GM12878 (cell line): ENCODE data around the gene CUEDC1. TPM values are rescaled to one million over a fixed set of nuclear protein-coding genes. Genes with fewer than 3 reads are reported as not detected.

Source experiments
- ATAC-seq: fragments of 200-7000 bp; cut with Tn5 transposase; 3 replicates; pipeline ENCODE4 v1.9.1; 2020; ENCODE audit warnings: mild to moderate bottlenecking, moderate library complexity
- BruUV-seq: library from RNA; stranded (reverse); fragments of 400-500 nt; replicated peaks from 2 replicates; lab custom pipeline; 2021; lab: Mats Ljungman, UMichigan
- CTCF ChIA-PET: fragments of 300-600 bp; sonication (Branson Sonifier 250); formaldehyde crosslinking; extraction: SDS; loops from one replicate; lab custom pipeline; 2021; ENCODE audit warnings: inconsistent platforms; lab: Yijun Ruan, JAX
- POLR2A ChIA-PET: fragments of 350-600 bp; formaldehyde crosslinking; extraction: SDS; loops from one replicate; lab custom pipeline; 2021; ENCODE audit warnings: inconsistent platforms; lab: Charles Lee
- RAD21 ChIA-PET: fragments of 300-600 bp; sonication (Branson Sonifier 250); formaldehyde crosslinking; loops from one replicate; lab custom pipeline; 2023; ENCODE audit warnings: antibody characterized with exemption; ENCODE audit not compliant: unreplicated experiment; lab: Charles Lee
- SMC1A ChIA-PET: fragments of 300-600 bp; sonication (Branson Sonifier 250); formaldehyde crosslinking; loops from one replicate; lab custom pipeline; 2023; ENCODE audit not compliant: unreplicated experiment, uncharacterized antibody; lab: Charles Lee
- DNase-seq: peaks from one replicate; pipeline ENCODE4 v3.0.0-alpha.2; 2011; ENCODE audit warnings: low read depth, low spot score
- FAIRE-seq: peaks from 3 replicates; lab custom pipeline; 2011; peaks lifted over from hg19 to GRCh38; lab: Jason Lieb, UNC
- H2AFZ ChIP-seq: 2 replicates; pipeline ENCODE4 v1.6.0; 2011; ENCODE audit warnings: low read depth, low read length, control low read depth; ENCODE audit not compliant: control insufficient read depth
- H3K27ac ChIP-seq: 2 replicates; pipeline ENCODE4 v1.5.1; 2011; ENCODE audit warnings: control low read depth; ENCODE audit not compliant: control insufficient read depth, insufficient read depth
- H3K27me3 ChIP-seq, 2 experiments: replicated peaks in 1 of 2; 2 replicates each; pipeline versions ENCODE4 v1.6.0 to v1.6.1; 2011; ENCODE audit warnings: low read length in 1 of 2; ENCODE audit not compliant: control insufficient read depth in 2 of 2, insufficient read depth in 2 of 2
- H3K36me3 ChIP-seq, 2 experiments: 2 replicates each; pipeline ENCODE4 v1.5.1; 2011; ENCODE audit warnings: low read length in 1 of 2; ENCODE audit not compliant: control insufficient read depth in 2 of 2, insufficient read depth in 2 of 2
- H3K4me1 ChIP-seq: 2 replicates; pipeline ENCODE4 v1.6.1; 2011; ENCODE audit warnings: mild to moderate bottlenecking, low read length, moderate library complexity, mixed read lengths; ENCODE audit not compliant: control insufficient read depth, insufficient read depth
- H3K4me2 ChIP-seq: 2 replicates; pipeline ENCODE4 v1.6.0; 2011; ENCODE audit warnings: control low read depth; ENCODE audit not compliant: control insufficient read depth, insufficient read depth
- H3K4me3 ChIP-seq: fragments of 200-600 bp; sonication (generic); 2 replicates; pipeline ENCODE4 v1.5.1; 2016
- H3K79me2 ChIP-seq: 2 replicates; pipeline ENCODE4 v1.6.0; 2011; ENCODE audit warnings: low read length; ENCODE audit not compliant: control insufficient read depth, insufficient read depth
- H3K9ac ChIP-seq: 2 replicates; pipeline ENCODE4 v1.8.0; 2011; ENCODE audit warnings: low read length, control low read depth, mixed read lengths; ENCODE audit not compliant: control insufficient read depth, insufficient read depth
- H3K9me3 ChIP-seq: replicated peaks from 3 replicates; pipeline ENCODE4 v1.5.1; 2011; ENCODE audit warnings: mild to moderate bottlenecking, low read length; ENCODE audit not compliant: control insufficient read depth, insufficient read depth
- H4K20me1 ChIP-seq: 2 replicates; pipeline ENCODE4 v1.6.0; 2011; ENCODE audit not compliant: control insufficient read depth, insufficient read depth
- KAT2A ChIP-seq: conservative IDR thresholded peaks from 2 replicates; pipeline ENCODE4 v1.6.1; 2011; ENCODE audit warnings: low read depth, low read length; ENCODE audit not compliant: control insufficient read depth
- NRF1 ChIP-seq: conservative IDR thresholded peaks from 2 replicates; pipeline ENCODE4 v1.6.1; 2011; ENCODE audit warnings: mild to moderate bottlenecking, low read depth, low read length, improper control_type of control experiment
- STAT1 ChIP-seq: fragments of 450-650 bp; conservative IDR thresholded peaks from 2 replicates; pipeline ENCODE4 v1.6.1; 2014; ENCODE audit warnings: antibody characterized with exemption, mild to moderate bottlenecking
- TAF1 ChIP-seq: IDR thresholded peaks from 2 replicates; pipeline ENCODE4 v1.6.1; 2011; ENCODE audit warnings: mild to moderate bottlenecking, low read depth, low read length, borderline replicate concordance
- ZZZ3 ChIP-seq: IDR thresholded peaks from 2 replicates; pipeline ENCODE4 v1.6.1; 2011; ENCODE audit warnings: low read depth; ENCODE audit not compliant: control insufficient read depth, insufficient read length
- WGBS: methylation state at CpG from one replicate; pipeline ENCODE4 v1.1.6; 2016; ENCODE audit warnings: low lambda C conversion rate; ENCODE audit not compliant: insufficient replicate concordance, insufficient coverage; ENCODE audit errors: missing lambda C conversion rate; 5-methylcytosine and 5-hydroxymethylcytosine counted together
- in situ Hi-C: fragments of 300-500 bp; cut with MboI; formaldehyde crosslinking; loops from 9 replicates; pipeline ENCODE4 v1.14.3; 2018; ENCODE audit warnings: mixed read lengths
- intact Hi-C: fragments of 100-400 bp; cut with micrococcal nuclease; formaldehyde crosslinking; loops from one replicate; pipeline ENCODE4 v1.14.2; 2022; ENCODE audit not compliant: unreplicated experiment
- polyA plus RNA-seq, 11 experiments: library from polyadenylated mRNA; depleted of rRNA in 4 of 11; unstranded in 6 of 11; stranded (reverse) in 5 of 11; fragments of >200 nt; fragmentation: Nextera tagmentation in 4 of 11; fragmentation: Illumina TruSeq in 1 of 11; extraction: Ambion mirVana in 4 of 11; extraction: Trizol in 1 of 11; gene quantifications; 1 replicate in 1 of 11; 2 replicates in 10 of 11; pipeline versions ENCODE4 v1.2.1 to v1.2.3, GENCODE V29; 2011 to 2016; ENCODE audit warnings: inconsistent platforms in 2 of 11, missing spikeins in 2 of 11, low read depth in 1 of 11
- total RNA-seq, 4 experiments: library from RNA; depleted of rRNA in 3 of 4; stranded (reverse); fragments of >200 nt in 3 of 4; fragmentation: Illumina TruSeq in 1 of 4; extraction: Trizol in 1 of 4; gene quantifications; 2 replicates each; pipeline versions ENCODE4 v1.2.1 to v1.2.3, GENCODE V29; 2013 to 2021
- TF ChIP-seq, protein P1 (sequence below): IDR thresholded peaks from 2 replicates; pipeline ENCODE4 v1.6.1; 2012; ENCODE audit warnings: low read depth, low read length, improper control_type of control experiment
- TF ChIP-seq, protein P2 (sequence below): fragments of 450-650 bp; IDR thresholded peaks from 2 replicates; pipeline ENCODE4 v1.6.1; 2017; ENCODE audit warnings: mild to moderate bottlenecking, moderate library complexity

Gene CUEDC1
- total and polyA plus RNA-seq, 10 of the 15 experiments (the other 5 are each of a cell fraction or from before 2014, with no cell fraction given): 0.24 to 7.4 (median 1.8) TPM

DNA sequence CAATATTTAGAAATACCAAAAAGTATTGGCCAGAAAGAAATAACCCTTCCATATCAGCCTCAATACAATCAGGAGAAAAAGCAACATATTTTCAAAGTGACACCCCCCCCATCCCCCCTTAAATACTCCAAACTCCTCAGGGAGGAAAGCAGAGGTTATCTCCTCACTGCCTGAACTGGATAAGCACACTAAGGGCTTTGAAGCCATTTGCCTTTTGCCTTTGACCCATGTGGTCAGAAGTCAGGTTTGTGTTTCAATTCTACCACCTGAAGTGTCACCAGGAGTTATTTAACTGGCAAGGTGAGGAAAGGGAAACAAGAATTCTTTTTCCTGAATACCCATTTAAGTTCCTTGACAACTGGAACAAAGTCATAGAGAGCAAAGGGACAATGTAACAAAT, 36.3 kb upstream of the CUEDC1 start:
- POLR2A ChIA-PET: interaction anchor here (0.5 to 3.9 kb wide), 4 partner anchors 8 to 132 kb away, joined by 3 to 11 read pairs (median 5); no protein-coding TSS in a partner anchor
- no peak for FAIRE-seq
- in situ Hi-C loops: loop anchor here (10.0 kb wide), 1 partner anchor 97 kb away; no protein-coding TSS in a partner anchor

DNA sequence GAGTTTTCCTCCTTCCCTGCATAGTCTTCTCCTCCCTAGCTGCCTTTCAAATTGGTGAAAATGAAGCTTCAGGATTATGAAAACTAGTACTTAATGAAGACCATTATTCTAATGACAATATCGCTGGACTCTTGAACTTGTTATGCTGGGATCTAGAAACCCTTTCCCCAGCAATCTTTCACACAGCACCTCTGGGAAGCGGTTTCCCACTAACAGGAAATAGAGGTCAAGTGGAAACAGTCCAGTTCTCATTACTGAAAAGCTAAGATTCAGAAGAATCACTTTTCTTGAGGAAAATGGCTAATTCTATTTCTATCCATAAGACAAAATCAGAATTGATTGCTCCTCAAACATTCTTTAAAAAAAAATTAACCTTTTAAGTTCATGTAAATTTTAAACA, 34.8 kb upstream of the CUEDC1 start:
- intact Hi-C loops: no loop called here
- peaks cover 0 to 3% of the 10 kb centered on the region in 2 experiments; a peak in 1 of 4 replicates for H3K36me3 ChIP-seq
- 98% methylated on average over 2 of the region's 2 CpGs for WGBS

More for the DNA sequence above, 36.3 kb upstream of the CUEDC1 start:
- intact Hi-C loops: no loop called here
- TF ChIP-seq TAF1: no peak
- TF ChIP-seq, protein P1, sequence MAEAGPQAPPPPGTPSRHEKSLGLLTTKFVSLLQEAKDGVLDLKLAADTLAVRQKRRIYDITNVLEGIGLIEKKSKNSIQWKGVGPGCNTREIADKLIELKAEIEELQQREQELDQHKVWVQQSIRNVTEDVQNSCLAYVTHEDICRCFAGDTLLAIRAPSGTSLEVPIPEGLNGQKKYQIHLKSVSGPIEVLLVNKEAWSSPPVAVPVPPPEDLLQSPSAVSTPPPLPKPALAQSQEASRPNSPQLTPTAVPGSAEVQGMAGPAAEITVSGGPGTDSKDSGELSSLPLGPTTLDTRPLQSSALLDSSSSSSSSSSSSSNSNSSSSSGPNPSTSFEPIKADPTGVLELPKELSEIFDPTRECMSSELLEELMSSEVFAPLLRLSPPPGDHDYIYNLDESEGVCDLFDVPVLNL: no peak
- ATAC-seq (no peak), DNase-seq (no peak)
- Histone ChIP-seq H3K4me1 (peaks cover 23% of the 10 kb centered on the region), H3K9me3 (no peaks in the 10 kb centered on the region), H3K79me2 (peaks cover 12% of the 10 kb centered on the region), H3K27ac (no peak overlapping the region), H3K36me3 (peaks cover 0 to 3% of the 10 kb centered on the region in 2 experiments; a peak in 1 of 4 replicates), H3K27me3 (no peaks in the 10 kb centered on the region), H2AFZ (no peak overlapping the region), H4K20me1 (peaks cover 2% of the 10 kb centered on the region; the same call in 1 of the 2 replicates), H3K4me2 (no peak overlapping the region), H3K4me3 (no peak overlapping the region), H3K9ac (no peak overlapping the region)
- BruUV-seq: no TSS peak
- CTCF ChIA-PET: interaction anchor here (0.9 to 19.6 kb wide), 7 partner anchors 8 to 181 kb away, joined by 3 to 708 read pairs (median 22); partner anchors contain the start of genes MRPS23 and SRSF1
- RAD21 ChIA-PET: interaction anchor here (2.9 to 12.2 kb wide), 3 partner anchors 9 to 133 kb away, joined by 6 to 239 read pairs (median 25); no protein-coding TSS in a partner anchor
- SMC1A ChIA-PET: interaction anchor here (1.1 to 12.0 kb wide), 7 partner anchors 9 to 132 kb away, joined by 3 to 72 read pairs (median 26); partner anchors contain the start of gene SRSF1

More for the DNA sequence above, 34.8 kb upstream of the CUEDC1 start:
- Histone ChIP-seq H3K4me3 (no peak overlapping the region), H3K27me3 (no peaks in the 10 kb centered on the region), H3K27ac (no peak overlapping the region), H4K20me1 (peaks cover 2% of the 10 kb centered on the region; the same call in 1 of the 2 replicates), H3K79me2 (peaks cover 20% of the 10 kb centered on the region), H3K4me1 (peaks cover 20% of the 10 kb centered on the region), H3K4me2 (no peak overlapping the region), H3K9ac (no peak overlapping the region)
- ChIA-PET POLR2A (interaction anchor here (1.1 to 3.9 kb wide), 4 partner anchors 8 to 39 kb away, joined by 3 to 11 read pairs (median 7); partner anchors contain the start of gene SRSF1), CTCF (interaction anchor here (0.6 to 19.6 kb wide), 11 partner anchors 9 to 157 kb away, joined by 3 to 708 read pairs (median 5); partner anchors contain the start of genes MRPS23 and SRSF1), SMC1A (interaction anchor here (0.9 to 4.2 kb wide), 13 partner anchors 9 to 136 kb away, joined by 3 to 39 read pairs (median 6); partner anchors contain the start of gene SRSF1), RAD21 (interaction anchor here (0.8 to 4.6 kb wide), 9 partner anchors 10 to 140 kb away, joined by 3 to 25 read pairs (median 6); partner anchors contain the start of gene MRPS23)
- FAIRE-seq (no peak), DNase-seq (no peak), ATAC-seq (no peak)
- in situ Hi-C loops: loop anchor here (10.0 kb wide), 1 partner anchor 95 kb away; no protein-coding TSS in a partner anchor
- TF ChIP-seq STAT1: no peak
- TF ChIP-seq KAT2A: no peak
- no peak for TF ChIP-seq NRF1
- TF ChIP-seq, protein P2, sequence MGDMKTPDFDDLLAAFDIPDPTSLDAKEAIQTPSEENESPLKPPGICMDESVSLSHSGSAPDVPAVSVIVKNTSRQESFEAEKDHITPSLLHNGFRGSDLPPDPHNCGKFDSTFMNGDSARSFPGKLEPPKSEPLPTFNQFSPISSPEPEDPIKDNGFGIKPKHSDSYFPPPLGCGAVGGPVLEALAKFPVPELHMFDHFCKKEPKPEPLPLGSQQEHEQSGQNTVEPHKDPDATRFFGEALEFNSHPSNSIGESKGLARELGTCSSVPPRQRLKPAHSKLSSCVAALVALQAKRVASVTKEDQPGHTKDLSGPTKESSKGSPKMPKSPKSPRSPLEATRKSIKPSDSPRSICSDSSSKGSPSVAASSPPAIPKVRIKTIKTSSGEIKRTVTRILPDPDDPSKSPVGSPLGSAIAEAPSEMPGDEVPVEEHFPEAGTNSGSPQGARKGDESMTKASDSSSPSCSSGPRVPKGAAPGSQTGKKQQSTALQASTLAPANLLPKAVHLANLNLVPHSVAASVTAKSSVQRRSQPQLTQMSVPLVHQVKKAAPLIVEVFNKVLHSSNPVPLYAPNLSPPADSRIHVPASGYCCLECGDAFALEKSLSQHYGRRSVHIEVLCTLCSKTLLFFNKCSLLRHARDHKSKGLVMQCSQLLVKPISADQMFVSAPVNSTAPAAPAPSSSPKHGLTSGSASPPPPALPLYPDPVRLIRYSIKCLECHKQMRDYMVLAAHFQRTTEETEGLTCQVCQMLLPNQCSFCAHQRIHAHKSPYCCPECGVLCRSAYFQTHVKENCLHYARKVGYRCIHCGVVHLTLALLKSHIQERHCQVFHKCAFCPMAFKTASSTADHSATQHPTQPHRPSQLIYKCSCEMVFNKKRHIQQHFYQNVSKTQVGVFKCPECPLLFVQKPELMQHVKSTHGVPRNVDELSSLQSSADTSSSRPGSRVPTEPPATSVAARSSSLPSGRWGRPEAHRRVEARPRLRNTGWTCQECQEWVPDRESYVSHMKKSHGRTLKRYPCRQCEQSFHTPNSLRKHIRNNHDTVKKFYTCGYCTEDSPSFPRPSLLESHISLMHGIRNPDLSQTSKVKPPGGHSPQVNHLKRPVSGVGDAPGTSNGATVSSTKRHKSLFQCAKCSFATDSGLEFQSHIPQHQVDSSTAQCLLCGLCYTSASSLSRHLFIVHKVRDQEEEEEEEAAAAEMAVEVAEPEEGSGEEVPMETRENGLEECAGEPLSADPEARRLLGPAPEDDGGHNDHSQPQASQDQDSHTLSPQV: no peak
- no peak for TF ChIP-seq ZZZ3
- TF ChIP-seq, all 136 proteins: peak for 0
- BruUV-seq: no TSS peak
- Histone ChIP-seq H2AFZ (no peak overlapping the region), H3K9me3 (no peaks in the 10 kb centered on the region)
